H1 (cell line): Measurements from ENCODE around the gene PLEKHG1. TPM values are rescaled to one million over a fixed set of nuclear protein-coding genes. Genes with fewer than 3 reads are reported as not detected.

Experiments
- CTCF ChIA-PET: fragments of 300-600 bp; sonication (Branson Sonifier 250); formaldehyde crosslinking; loops from one replicate; lab custom pipeline; 2021; ENCODE audit not compliant: partially characterized antibody; lab: Charles Lee
- POLR2A ChIA-PET: fragments of 300-600 bp; sonication (Branson Sonifier 250); formaldehyde crosslinking; loops from one replicate; lab custom pipeline; 2021; ENCODE audit warnings: inconsistent platforms; ENCODE audit not compliant: partially characterized antibody; lab: Charles Lee
- DNase-seq, 2 experiments: peaks; one replicate each; pipeline versions ENCODE4 v3.0.0 to v3.0.0-alpha.2; 2010 to 2022; ENCODE audit warnings: low spot score in 2 of 2, low read depth in 1 of 2, mixed read lengths in 1 of 2
- FAIRE-seq: peaks from 2 replicates; lab custom pipeline; 2011; peaks lifted over from hg19 to GRCh38; lab: Jason Lieb, UNC
- H2AFZ ChIP-seq: 2 replicates; pipeline ENCODE4 v1.8.1; 2012; ENCODE audit warnings: low read length, inconsistent platforms
- H2AK5ac ChIP-seq: 2 replicates; pipeline ENCODE4 v1.6.1; 2013; ENCODE audit warnings: low read depth, low read length
- H2BK120ac ChIP-seq: replicated peaks from 2 replicates; pipeline ENCODE3; 2013; ENCODE audit warnings: low read depth, low read length, inconsistent platforms
- H2BK12ac ChIP-seq: 2 replicates; pipeline ENCODE4 v1.6.1; 2013; ENCODE audit warnings: low read depth, low read length
- H2BK15ac ChIP-seq: 2 replicates; pipeline ENCODE4 v1.6.1; 2013; ENCODE audit warnings: low read length
- H2BK20ac ChIP-seq: 2 replicates; pipeline ENCODE4 v1.6.1; 2013; ENCODE audit warnings: low read length
- H2BK5ac ChIP-seq: 2 replicates; pipeline ENCODE4 v1.6.1; 2013; ENCODE audit warnings: low read depth, low read length
- H3K14ac ChIP-seq: 2 replicates; pipeline ENCODE4 v1.6.1; 2013; ENCODE audit warnings: inconsistent platforms; ENCODE audit not compliant: insufficient read length
- H3K18ac ChIP-seq: 2 replicates; pipeline ENCODE4 v1.6.1; 2013; ENCODE audit warnings: low read length; ENCODE audit errors: extremely low read depth
- H3K23ac ChIP-seq: 2 replicates; pipeline ENCODE4 v1.6.1; 2013; ENCODE audit warnings: inconsistent platforms; ENCODE audit not compliant: insufficient read length
- H3K23me2 ChIP-seq: 2 replicates; pipeline ENCODE4 v1.6.1; 2013; ENCODE audit warnings: low read depth, low read length
- H3K27ac ChIP-seq: 2 replicates; pipeline ENCODE4 v1.6.1; 2011; ENCODE audit warnings: low read depth, low read length, inconsistent platforms
- H3K27me3 ChIP-seq, 4 experiments: replicated peaks in 1 of 4; 1 replicate in 1 of 4; 2 replicates in 3 of 4; pipeline versions ENCODE4 v1.6.1 to v1.8.1; 2011 to 2013; ENCODE audit warnings: low read length in 3 of 4, mild to moderate bottlenecking in 3 of 4, inconsistent platforms in 2 of 4, mixed read lengths in 2 of 4, moderate library complexity in 1 of 4; ENCODE audit not compliant: control insufficient read depth in 3 of 4, insufficient read depth in 3 of 4; ENCODE audit errors: extremely low read depth in 1 of 4
- H3K36me3 ChIP-seq, 4 experiments: 2 replicates each; pipeline versions ENCODE4 v1.6.1 to v1.8.1; 2011 to 2013; ENCODE audit warnings: mild to moderate bottlenecking in 4 of 4, low read length in 3 of 4, moderate library complexity in 2 of 4, control low read depth in 1 of 4, inconsistent platforms in 1 of 4; ENCODE audit not compliant: insufficient read depth in 4 of 4, control insufficient read depth in 2 of 4
- H3K4ac ChIP-seq: replicated peaks from 2 replicates; pipeline ENCODE3; 2013; ENCODE audit warnings: low read length, low read depth, mixed read lengths, inconsistent platforms; ENCODE audit not compliant: insufficient read length
- H3K4me1 ChIP-seq, 4 experiments: replicated peaks in 1 of 4; 1 replicate in 1 of 4; 2 replicates in 3 of 4; pipeline versions ENCODE4 v1.6.1 to v1.8.1; 2011 to 2013; ENCODE audit warnings: low read length in 3 of 4, inconsistent platforms in 2 of 4, mixed read lengths in 1 of 4; ENCODE audit not compliant: insufficient read depth in 4 of 4, control insufficient read depth in 3 of 4
- H3K4me2 ChIP-seq, 2 experiments: 2 replicates each; pipeline versions ENCODE4 v1.6.1 to v1.8.1; 2011 to 2013; ENCODE audit warnings: low read depth in 2 of 2, low read length in 2 of 2, control low read depth in 1 of 2, inconsistent platforms in 1 of 2, mild to moderate bottlenecking in 1 of 2; ENCODE audit not compliant: insufficient read depth in 1 of 2
- H3K4me3 ChIP-seq, 4 experiments: fragments of 200-600, 300-600 bp in 1 of 4; sonication (generic), shearing (Covaris generic), sonication (Bioruptor Twin) in 1 of 4; 2 replicates each; pipeline versions ENCODE4 v1.5.1 to v1.8.1; 2011 to 2016; ENCODE audit warnings: low read length in 4 of 4, low read depth in 3 of 4, control low read depth in 2 of 4, inconsistent platforms in 2 of 4, mild to moderate bottlenecking in 2 of 4, mixed read lengths in 1 of 4, moderate library complexity in 1 of 4; ENCODE audit not compliant: insufficient read depth in 2 of 4; ENCODE audit errors: extremely low read depth in 1 of 4
- H3K56ac ChIP-seq: replicated peaks from 2 replicates; pipeline ENCODE3; 2013; ENCODE audit warnings: low read depth, mild to moderate bottlenecking, mixed read lengths, low read length, inconsistent platforms; ENCODE audit not compliant: insufficient read length
- H3K79me1 ChIP-seq: 2 replicates; pipeline ENCODE4 v1.6.1; 2013; ENCODE audit warnings: low read depth, low read length, control low read depth
- H3K79me2 ChIP-seq, 2 experiments: 2 replicates each; pipeline versions ENCODE4 v1.6.1 to v1.8.1; 2012 to 2013; ENCODE audit warnings: low read length in 2 of 2, mild to moderate bottlenecking in 2 of 2, inconsistent platforms in 1 of 2; ENCODE audit not compliant: insufficient read depth in 2 of 2, control insufficient read depth in 1 of 2
- H3K9ac ChIP-seq, 4 experiments: replicated peaks in 1 of 4; 1 replicate in 1 of 4; 2 replicates in 3 of 4; pipeline versions ENCODE4 v1.6.1 to v1.8.1; 2011 to 2013; ENCODE audit warnings: low read depth in 3 of 4, low read length in 3 of 4, control low read depth in 2 of 4, mild to moderate bottlenecking in 2 of 4, moderate library complexity in 2 of 4, inconsistent platforms in 1 of 4; ENCODE audit errors: extremely low read depth in 1 of 4
- H3K9me3 ChIP-seq, 2 experiments: 2 replicates each; pipeline versions ENCODE4 v1.6.1 to v1.8.1; 2012 to 2013; ENCODE audit warnings: mild to moderate bottlenecking in 2 of 2, moderate library complexity in 2 of 2, control low read depth in 1 of 2, inconsistent platforms in 1 of 2, low read depth in 1 of 2, low read length in 1 of 2, mixed read lengths in 1 of 2; ENCODE audit not compliant: insufficient read depth in 2 of 2
- H4K20me1 ChIP-seq, 2 experiments: replicated peaks in 1 of 2; 2 replicates each; pipeline versions ENCODE3 to v1.8.1; 2011 to 2013; ENCODE audit warnings: inconsistent platforms in 2 of 2, low read length in 2 of 2, mild to moderate bottlenecking in 1 of 2; ENCODE audit not compliant: insufficient read depth in 2 of 2, control insufficient read depth in 1 of 2
- H4K5ac ChIP-seq: 2 replicates; pipeline ENCODE4 v1.6.1; 2013; ENCODE audit warnings: low read length, low read depth, mixed read lengths, inconsistent platforms; ENCODE audit not compliant: insufficient read length
- H4K8ac ChIP-seq: 2 replicates; pipeline ENCODE4 v1.8.0; 2013; ENCODE audit warnings: mild to moderate bottlenecking, moderate library complexity, low read length, inconsistent platforms; ENCODE audit not compliant: insufficient read depth; ENCODE audit errors: extremely low read depth
- H4K91ac ChIP-seq: replicated peaks from 2 replicates; pipeline ENCODE3; 2013; ENCODE audit warnings: low read length, mixed read lengths, inconsistent platforms; ENCODE audit not compliant: insufficient read length
- CHD1 ChIP-seq: IDR thresholded peaks from 2 replicates; pipeline ENCODE4 v1.6.1; 2012; ENCODE audit warnings: low read depth, low read length, improper control_type of control experiment
- SIRT6 ChIP-seq: IDR thresholded peaks from one replicate; pipeline ENCODE4 v1.7.1; 2012; ENCODE audit warnings: low read length, inconsistent platforms
- SRF ChIP-seq: IDR thresholded peaks from 2 replicates; pipeline ENCODE4 v1.6.1; 2011; ENCODE audit warnings: mild to moderate bottlenecking, low read depth, low read length, moderate library complexity
- WGBS, 2 experiments: shearing (Covaris generic) in 1 of 2; methylation state at CpG; one replicate each; pipeline versions ENCODE4 v1.1.6 to v1.1.7; 2013 to 2015; ENCODE audit warnings: low lambda C conversion rate in 2 of 2, mixed read lengths in 2 of 2, inconsistent platforms in 1 of 2, low coverage in 1 of 2, missing lambda C conversion rate in 1 of 2; ENCODE audit not compliant: insufficient replicate concordance in 2 of 2, insufficient coverage in 1 of 2, insufficient read length in 1 of 2; ENCODE audit errors: extremely low coverage in 1 of 2, missing lambda C conversion rate in 1 of 2; 5-methylcytosine and 5-hydroxymethylcytosine counted together
- polyA plus RNA-seq, 7 experiments: library from polyadenylated mRNA; depleted of rRNA in 3 of 7; stranded (reverse) in 5 of 7; unstranded in 2 of 7; fragments of >200 nt in 5 of 7; fragments of 200-250 nt in 2 of 7; gene quantifications; 1 replicate in 5 of 7; 2 replicates in 1 of 7; 4 replicates in 1 of 7; pipeline versions ENCODE4 v1.2.1 to v1.2.3, GENCODE V29; 2011 to 2013; ENCODE audit warnings: missing spikeins in 2 of 7, mixed read lengths in 2 of 7
- total RNA-seq: library from RNA; stranded (reverse); fragmentation: NEBNext Ultra II Directional; extraction: Animal tissue kit (Norgen Biotek cat#: 25700); gene quantifications from 2 replicates; pipeline ENCODE4 v1.2.1, GENCODE V29; 2021

The PLEKHG1 gene
- total and polyA plus RNA-seq, 2 of the 8 experiments (the other 6 are each of a cell fraction or from before 2014, with no cell fraction given), result 0.94 to 2.2 TPM

GRCh38 chr6:150632785-150633485 lies 33.2 kb downstream of the PLEKHG1 start:
- H2BK12ac ChIP-seq, result no peak overlapping the region
- no peak overlapping the region for H2AFZ ChIP-seq
- H2BK20ac ChIP-seq, result no peak overlapping the region
- TF ChIP-seq SIRT6 (no peak), CHD1 (no peak), SRF (no peak)
- H3K23me2 ChIP-seq, result no peaks in the 10 kb centered on the region; the same call in 1 of the 2 replicates
- H3K4me2 ChIP-seq, result no peak overlapping the region
- no peak overlapping the region for H4K5ac ChIP-seq
- H3K56ac ChIP-seq, result no peak overlapping the region
- ChIA-PET POLR2A (no interaction called here), CTCF (interaction anchor here (0.9 to 1.5 kb wide), 5 partner anchors 11 to 214 kb away, joined by 3 to 7 read pairs (median 4); no protein-coding TSS in a partner anchor)
- no peak overlapping the region for H3K14ac ChIP-seq
- H4K8ac ChIP-seq, result no peak overlapping the region; the same call in 1 of the 2 replicates
- no peaks in the 10 kb centered on the region for H3K79me1 ChIP-seq
- FAIRE-seq, result no peak
- no peaks in the 10 kb centered on the region for H3K79me2 ChIP-seq
- H3K18ac ChIP-seq, result no peak overlapping the region
- no peaks in the 10 kb centered on the region for H3K27me3 ChIP-seq
- WGBS, 2 experiments, result 94% methylated on average over 13 of the region's 13 CpGs; no CpG with 5 or more reads in 1 of the 2 experiments
- no peaks in the 10 kb centered on the region; a peak in 1 of 8 replicates for H3K36me3 ChIP-seq
- no peak overlapping the region for H2BK15ac ChIP-seq
- no peak for DNase-seq
- no peaks in the 10 kb centered on the region for H3K9me3 ChIP-seq
- H3K4me1 ChIP-seq, result no peaks in the 10 kb centered on the region
- no peak overlapping the region for H3K4ac ChIP-seq
- H2AK5ac ChIP-seq, result no peak overlapping the region
- H3K23ac ChIP-seq, result no peak overlapping the region
- no peak overlapping the region for H4K91ac ChIP-seq
- no peak overlapping the region for H2BK120ac ChIP-seq
- no peak overlapping the region for H3K27ac ChIP-seq
- no peaks in the 10 kb centered on the region for H4K20me1 ChIP-seq
- no peak overlapping the region for H3K4me3 ChIP-seq
- H2BK5ac ChIP-seq, result no peak overlapping the region
- H3K9ac ChIP-seq, result no peak overlapping the region
